Prostate gland (tissue), 2 donors: ENCODE results near the gene PRPF18. TPM values are rescaled to one million over a fixed set of nuclear protein-coding genes. Genes with fewer than 3 reads are reported as not detected.

Experiments
- DNase-seq: peaks from one replicate; pipeline ENCODE4 v3.0.0-alpha.2; 2019; ENCODE audit warnings: low spot score
- H3K27ac ChIP-seq, 2 donors: fragments of 200-600 bp; sonication (generic); 2 replicates each; pipeline ENCODE4 v1.5.1; 2017 to 2019
- H3K27me3 ChIP-seq: fragments of 200-600 bp; sonication (generic); replicated peaks from 2 replicates; pipeline ENCODE4 v1.5.1; 2019; ENCODE audit not compliant: insufficient read depth
- H3K36me3 ChIP-seq, 2 donors: fragments of 200-600 bp; sonication (generic); 1 replicate in 1 of 2; 2 replicates in 1 of 2; pipeline versions ENCODE4 v1.5.1 to v1.8.1; 2017 to 2019
- H3K4me1 ChIP-seq: fragments of 200-600 bp; sonication (generic); replicated peaks from 2 replicates; pipeline ENCODE4 v1.5.1; 2019
- H3K4me3 ChIP-seq, 2 donors: fragments of 200-600 bp; sonication (generic); 2 replicates each; pipeline ENCODE4 v1.5.1; 2017 to 2019
- H3K9me3 ChIP-seq: fragments of 200-600 bp; sonication (generic); 2 replicates; pipeline ENCODE4 v1.5.1; 2017
- POLR2A ChIP-seq: fragments of 450-650 bp; IDR thresholded peaks from one replicate; pipeline ENCODE4 v1.6.1; 2016; ENCODE audit warnings: antibody characterized with exemption, mild to moderate bottlenecking
- POLR2AphosphoS5 ChIP-seq: sonication (generic); formaldehyde crosslinking; IDR thresholded peaks from one replicate; pipeline ENCODE4 v1.6.1; 2017; ENCODE audit warnings: antibody characterized with exemption
- WGBS: methylation state at CpG from one replicate; pipeline ENCODE4 v1.1.5; 2018; 5-methylcytosine and 5-hydroxymethylcytosine counted together
- intact Hi-C: fragments of 100-400 bp; cut with DNase I; formaldehyde crosslinking; loops from one replicate; pipeline ENCODE4 v1.14.2; 2022
- total RNA-seq, 2 donors: library from RNA; depleted of rRNA; stranded (reverse); fragments of >200 nt; gene quantifications; one replicate each; pipeline ENCODE4 v1.1.0, GENCODE V29; 2016
- TF ChIP-seq, protein P1 (sequence below), 4 experiments: fragments of 200-600 bp in 2 of 4; fragments of 450-650 bp in 2 of 4; sonication (generic) in 2 of 4; IDR thresholded peaks; 1 replicate in 3 of 4; 2 replicates in 1 of 4; pipeline ENCODE4 v1.5.1; 2016 to 2019; ENCODE audit warnings: antibody characterized with exemption in 4 of 4, mild to moderate bottlenecking in 2 of 4, moderate library complexity in 2 of 4

PRPF18 gene
- total RNA-seq, 2 donors from 2014 or later: 23.1 to 31.1 TPM

DNA sequence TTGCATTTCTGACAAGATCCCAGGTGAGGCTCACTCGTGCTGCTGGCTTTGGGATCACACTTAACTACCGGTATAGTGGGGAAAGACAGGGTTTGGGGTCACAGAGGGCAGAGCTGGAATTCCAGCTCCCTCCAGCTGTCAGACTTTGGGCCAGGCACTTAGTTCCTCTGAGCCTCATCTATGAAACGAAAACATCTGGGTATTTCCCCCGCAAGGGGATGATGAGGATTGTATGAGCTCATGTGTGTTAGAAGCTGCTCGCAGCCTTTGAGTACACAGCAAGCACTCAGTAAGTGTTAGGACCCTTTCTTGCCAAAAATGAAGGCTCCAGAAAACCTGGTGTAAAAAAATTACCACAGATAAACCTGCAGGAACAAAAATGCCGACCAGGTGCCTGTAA, 66.1 kb downstream of the PRPF18 start:
- Histone ChIP-seq H3K36me3 (peaks cover 4 to 5% of the 10 kb centered on the region in 2 donors), H3K27ac (no peak overlapping the region), H3K9me3 (no peaks in the 10 kb centered on the region), H3K4me3 (no peak overlapping the region), H3K4me1 (no peaks in the 10 kb centered on the region), H3K27me3 (no peaks in the 10 kb centered on the region)
- 77% methylated on average over 6 of the region's 6 CpGs for WGBS
- intact Hi-C loops: no loop called here
- no peak for DNase-seq
- TF ChIP-seq POLR2A: no peak
- TF ChIP-seq, protein P1, sequence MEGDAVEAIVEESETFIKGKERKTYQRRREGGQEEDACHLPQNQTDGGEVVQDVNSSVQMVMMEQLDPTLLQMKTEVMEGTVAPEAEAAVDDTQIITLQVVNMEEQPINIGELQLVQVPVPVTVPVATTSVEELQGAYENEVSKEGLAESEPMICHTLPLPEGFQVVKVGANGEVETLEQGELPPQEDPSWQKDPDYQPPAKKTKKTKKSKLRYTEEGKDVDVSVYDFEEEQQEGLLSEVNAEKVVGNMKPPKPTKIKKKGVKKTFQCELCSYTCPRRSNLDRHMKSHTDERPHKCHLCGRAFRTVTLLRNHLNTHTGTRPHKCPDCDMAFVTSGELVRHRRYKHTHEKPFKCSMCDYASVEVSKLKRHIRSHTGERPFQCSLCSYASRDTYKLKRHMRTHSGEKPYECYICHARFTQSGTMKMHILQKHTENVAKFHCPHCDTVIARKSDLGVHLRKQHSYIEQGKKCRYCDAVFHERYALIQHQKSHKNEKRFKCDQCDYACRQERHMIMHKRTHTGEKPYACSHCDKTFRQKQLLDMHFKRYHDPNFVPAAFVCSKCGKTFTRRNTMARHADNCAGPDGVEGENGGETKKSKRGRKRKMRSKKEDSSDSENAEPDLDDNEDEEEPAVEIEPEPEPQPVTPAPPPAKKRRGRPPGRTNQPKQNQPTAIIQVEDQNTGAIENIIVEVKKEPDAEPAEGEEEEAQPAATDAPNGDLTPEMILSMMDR (IDR thresholded peaks at IDR 0.05): no peak
- TF ChIP-seq POLR2AphosphoS5: no peak

DNA sequence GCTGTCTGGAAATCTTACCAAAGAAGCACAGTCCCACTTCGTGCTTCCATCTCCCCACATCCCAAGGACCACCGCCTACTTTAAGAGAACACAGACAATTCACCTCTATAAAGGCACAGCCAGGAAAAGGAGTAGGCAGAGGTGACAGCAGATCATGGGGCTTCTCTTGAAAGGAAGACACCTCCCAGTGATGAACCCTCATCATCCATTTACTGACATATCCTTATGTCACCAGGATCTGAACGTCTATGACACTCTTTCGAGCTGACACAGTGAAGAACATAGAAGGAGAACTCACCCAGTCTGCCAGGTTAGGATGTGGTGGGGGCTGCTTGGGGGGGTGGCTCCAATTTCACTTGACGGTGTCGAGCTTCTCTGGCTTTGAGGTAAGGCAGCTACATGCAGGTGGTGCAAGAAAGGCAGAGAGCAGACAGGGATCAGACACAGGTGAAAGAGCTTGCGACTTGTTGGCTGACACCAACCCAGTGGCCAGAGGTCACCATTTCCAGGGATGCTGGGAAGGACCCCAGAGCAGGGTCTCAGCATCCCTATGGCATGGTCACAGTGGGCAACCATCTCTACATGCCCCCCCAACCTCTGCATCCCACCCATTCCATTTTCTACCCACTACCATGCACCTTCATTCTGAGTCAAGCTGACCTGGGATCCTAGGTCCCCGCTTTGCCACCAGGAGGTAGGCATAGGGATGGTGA, 67.5 kb downstream of the PRPF18 start:
- no peak for DNase-seq
- Histone ChIP-seq H3K4me3 (no peak overlapping the region), H3K27me3 (no peaks in the 10 kb centered on the region), H3K4me1 (no peaks in the 10 kb centered on the region), H3K9me3 (no peaks in the 10 kb centered on the region), H3K36me3 (peaks cover 4 to 5% of the 10 kb centered on the region in 2 donors), H3K27ac (no peak overlapping the region)
- TF ChIP-seq, protein P1 (IDR thresholded peaks at IDR 0.05): no peak
- no peak for TF ChIP-seq POLR2AphosphoS5
- no peak for TF ChIP-seq POLR2A
- intact Hi-C loops: no loop called here
- 88% methylated on average over 8 of the region's 8 CpGs for WGBS

DNA sequence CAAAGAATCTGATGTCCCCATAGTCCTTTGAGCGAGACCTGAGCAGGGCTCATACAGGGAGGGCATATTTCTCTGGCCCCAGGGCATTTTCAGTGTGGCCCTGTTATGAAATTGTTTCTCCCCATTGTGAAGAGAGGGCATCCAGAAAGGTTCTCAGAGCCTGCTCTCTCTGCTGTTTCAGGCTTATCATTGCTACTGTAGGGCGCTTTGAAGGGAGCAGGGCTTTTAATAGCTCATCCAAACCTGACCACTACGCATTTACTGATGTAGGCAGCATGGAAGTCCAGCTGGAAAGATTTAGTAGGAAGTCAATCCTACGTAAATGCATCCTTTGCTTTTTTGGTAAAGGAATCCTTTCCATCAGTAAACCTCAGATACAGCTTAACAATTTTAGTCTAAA, 68.1 kb downstream of the PRPF18 start:
- no peak for DNase-seq
- Histone ChIP-seq H3K27ac (no peak overlapping the region), H3K36me3 (peaks cover 4 to 5% of the 10 kb centered on the region in 2 donors), H3K4me3 (no peak overlapping the region), H3K4me1 (no peaks in the 10 kb centered on the region), H3K9me3 (no peaks in the 10 kb centered on the region), H3K27me3 (no peaks in the 10 kb centered on the region)
- 96% methylated on average over 4 of the region's 4 CpGs for WGBS
- TF ChIP-seq POLR2AphosphoS5: no peak
- TF ChIP-seq POLR2A: no peak
- TF ChIP-seq, protein P1 (IDR thresholded peaks at IDR 0.05): no peak
- intact Hi-C loops: no loop called here

DNA sequence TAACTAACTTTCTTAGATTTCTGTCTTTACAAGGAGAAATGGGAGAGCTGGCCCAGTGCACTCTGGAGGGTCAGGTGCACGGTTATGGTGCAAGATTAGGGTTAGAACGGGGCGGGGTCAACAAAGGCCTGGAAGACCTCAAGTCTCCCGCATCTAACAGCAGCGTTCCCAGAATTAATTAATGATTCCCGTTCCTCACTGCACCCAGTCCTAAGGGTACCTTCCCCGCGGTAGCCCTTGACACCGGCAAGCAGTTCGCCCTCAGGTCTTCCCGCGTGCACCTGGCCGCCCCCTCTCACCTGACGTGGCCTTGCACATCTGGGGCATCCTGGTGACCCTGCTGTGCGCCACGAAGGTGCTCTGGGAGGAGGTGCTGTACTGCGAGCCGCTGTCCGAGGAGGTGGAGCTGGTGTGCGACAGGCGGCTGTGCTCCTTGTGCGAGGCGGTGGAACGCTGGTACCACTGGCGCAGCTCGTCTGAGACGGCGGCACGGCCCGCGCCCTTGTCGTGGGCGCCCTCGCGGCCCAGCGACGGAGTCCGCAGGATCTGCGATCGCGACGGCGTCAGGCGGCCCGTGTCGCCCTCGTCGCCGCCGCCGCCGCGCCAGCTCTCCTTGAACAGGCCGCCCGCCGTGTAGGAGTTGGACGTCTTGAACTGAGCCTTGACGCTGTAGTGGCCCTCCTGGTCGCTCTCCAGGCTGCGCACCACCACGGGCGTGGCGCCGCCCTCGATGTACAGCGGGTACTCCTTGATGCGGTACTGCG, 69.8 kb downstream of the PRPF18 start:
- intact Hi-C loops: no loop called here
- Histone ChIP-seq H3K27me3 (no peaks in the 10 kb centered on the region), H3K4me3 (no peak overlapping the region), H3K27ac (no peak overlapping the region), H3K9me3 (no peaks in the 10 kb centered on the region), H3K36me3 (peaks cover 4 to 5% of the 10 kb centered on the region in 2 donors), H3K4me1 (no peaks in the 10 kb centered on the region)
- no peak for DNase-seq
- 89% methylated on average over 68 of the region's 68 CpGs for WGBS
- TF ChIP-seq, protein P1 (IDR thresholded peaks at IDR 0.05): no peak
- TF ChIP-seq POLR2A: no peak
